K562 (cell line): ENCODE results near the gene C1orf116. TPM values are rescaled to one million over a fixed set of nuclear protein-coding genes. Genes with fewer than 3 reads are reported as not detected.

Source experiments
- ARNT ChIP-seq, 2 experiments: fragments of 450-650 bp; IDR thresholded peaks; 2 replicates each; pipeline ENCODE4 v1.6.1; 2016; ENCODE audit warnings: mild to moderate bottlenecking in 1 of 2
- DMBX1 ChIP-seq: fragments of 250-450 bp; sonication (Bioruptor Pico); IDR thresholded peaks from 2 replicates; pipeline ENCODE4 v1.8.0; 2022; ENCODE audit warnings: inconsistent platforms, mild to moderate bottlenecking, moderate library complexity, borderline replicate concordance
- FIP1L1 ChIP-seq: fragments of 200-400 bp; formaldehyde crosslinking; IDR thresholded peaks from 2 replicates; pipeline ENCODE4 v1.6.1; 2018; ENCODE audit warnings: mild to moderate bottlenecking, low read depth, low read length; ENCODE audit not compliant: poor library complexity, severe bottlenecking
- FOXA1 ChIP-seq: fragments of 450-650 bp; IDR thresholded peaks from 2 replicates; pipeline ENCODE4 v1.6.1; 2016; ENCODE audit warnings: mild to moderate bottlenecking, borderline replicate concordance
- FOXO4 ChIP-seq: fragments of 450-650 bp; formaldehyde crosslinking; IDR thresholded peaks from 2 replicates; pipeline ENCODE4 v1.4.0; 2020; ENCODE audit warnings: mild to moderate bottlenecking, moderate library complexity
- FOXP1 ChIP-seq: sonication (generic); formaldehyde crosslinking; IDR thresholded peaks from 2 replicates; pipeline ENCODE4 v1.8.0; 2022; ENCODE audit warnings: mild to moderate bottlenecking, missing genetic modification reagents
- HCFC1 ChIP-seq: IDR thresholded peaks from 2 replicates; pipeline ENCODE4 v1.6.1; 2012; ENCODE audit warnings: low read depth, low read length, improper control_type of control experiment
- MBD1 ChIP-seq: fragments of 250-450 bp; sonication (Bioruptor Pico); IDR thresholded peaks from 2 replicates; pipeline ENCODE4 v1.8.0; 2022; ENCODE audit warnings: inconsistent platforms
- MCM5 ChIP-seq: fragments of 450-650 bp; IDR thresholded peaks from 2 replicates; pipeline ENCODE4 v1.6.1; 2016; ENCODE audit warnings: low read depth
- MYNN ChIP-seq, 2 experiments: sonication (generic); formaldehyde crosslinking in 1 of 2; IDR thresholded peaks; 2 replicates each; pipeline versions ENCODE4 v1.5.0 to v1.6.1; 2016 to 2020; ENCODE audit warnings: antibody characterized with exemption in 1 of 2, missing genetic modification reagents in 1 of 2
- NFE2 ChIP-seq: IDR thresholded peaks from 2 replicates; pipeline ENCODE4 v1.6.1; 2014; ENCODE audit warnings: antibody characterized with exemption, low read depth
- POLR2A ChIP-seq: fragments of 450-650 bp; conservative IDR thresholded peaks from 2 replicates; pipeline ENCODE4 v1.6.1; 2016
- RAD21 ChIP-seq, 2 experiments: fragments of 250-450 bp in 1 of 2; fragments of 450-650 bp in 1 of 2; sonication (Bioruptor Pico) in 1 of 2; formaldehyde crosslinking in 1 of 2; IDR thresholded peaks in 1 of 2; conservative IDR thresholded peaks in 1 of 2; 2 replicates each; pipeline versions ENCODE4 v1.4.0 to v1.8.0; 2020 to 2022; ENCODE audit warnings: mild to moderate bottlenecking in 2 of 2, moderate library complexity in 1 of 2
- SMARCB1 ChIP-seq: IDR thresholded peaks from 2 replicates; pipeline ENCODE4 v1.6.1; 2011; ENCODE audit warnings: improper control_type of control experiment, low read depth; ENCODE audit not compliant: insufficient read length
- SMARCC2 ChIP-seq: fragments of 450-650 bp; IDR thresholded peaks from 2 replicates; pipeline ENCODE4 v1.6.1; 2017; ENCODE audit warnings: antibody characterized with exemption, moderate library complexity, mild to moderate bottlenecking, low read depth
- SNAPC5 ChIP-seq: fragments of 250-450 bp; sonication (Bioruptor Pico); IDR thresholded peaks from 2 replicates; pipeline ENCODE4 v1.8.0; 2021; ENCODE audit warnings: moderate library complexity, mild to moderate bottlenecking, inconsistent platforms
- ZBTB11 ChIP-seq, 3 experiments: fragments of 200-800 bp in 1 of 3; fragments of 250-450 bp in 1 of 3; fragments of 450-650 bp in 1 of 3; sonication (Bioruptor Pico) in 1 of 3; sonication (Bioruptor generic) in 1 of 3; formaldehyde crosslinking in 1 of 3; IDR thresholded peaks; 2 replicates each; pipeline versions ENCODE4 v1.6.1 to v1.8.0; 2016 to 2022; ENCODE audit warnings: mild to moderate bottlenecking in 2 of 3, missing genetic modification characterization in 2 of 3, missing compliant biosample characterization in 1 of 3, moderate library complexity in 1 of 3
- ZNF133 ChIP-seq: fragments of 250-450 bp; sonication (Bioruptor Pico); IDR thresholded peaks from 2 replicates; pipeline ENCODE4 v1.4.0; 2020; ENCODE audit warnings: mild to moderate bottlenecking
- ZNF740 ChIP-seq, 3 experiments: fragments of 200-800 bp in 1 of 3; sonication (Bioruptor generic) in 1 of 3; sonication (generic) in 1 of 3; formaldehyde crosslinking in 1 of 3; IDR thresholded peaks; 2 replicates each; pipeline versions ENCODE4 v1.6.1 to v1.8.0; 2016 to 2022; ENCODE audit warnings: mild to moderate bottlenecking in 2 of 3, missing compliant biosample characterization in 2 of 3, missing genetic modification characterization in 2 of 3, missing genetic modification reagents in 1 of 3
- ZNF764 ChIP-seq: fragments of 250-450 bp; sonication (Bioruptor Pico); IDR thresholded peaks from 2 replicates; pipeline ENCODE4 v1.4.0; 2020; ENCODE audit warnings: low read depth, mild to moderate bottlenecking, moderate library complexity
- polyA plus RNA-seq, 8 experiments: library from polyadenylated mRNA; depleted of rRNA in 4 of 8; stranded (reverse) in 5 of 8; unstranded in 3 of 8; fragments of >200 nt; fragmentation: Nextera tagmentation in 2 of 8; fragmentation: Illumina TruSeq in 1 of 8; extraction: Ambion mirVana in 2 of 8; extraction: Trizol in 1 of 8; gene quantifications; 2 replicates each; pipeline versions ENCODE4 v1.2.1 to v1.2.3, GENCODE V29; 2011 to 2014; ENCODE audit warnings: inconsistent platforms in 1 of 8, missing spikeins in 1 of 8
- total RNA-seq, 7 experiments: library from RNA; depleted of rRNA in 6 of 7; stranded (reverse); fragments of >200 nt in 6 of 7; fragmentation: Illumina TruSeq in 2 of 7; extraction: Trizol in 2 of 7; gene quantifications; 2 replicates each; pipeline versions ENCODE4 v1.2.1 to v1.2.3, GENCODE V29; 2011 to 2021; ENCODE audit warnings: low replicate concordance in 1 of 7

C1orf116 gene
- total and polyA plus RNA-seq, 9 of the 15 experiments (the other 6 are each of a cell fraction or from before 2014, with no cell fraction given) = 0.62 to 3.0 (median 0.95) TPM

- peak; percentile 75 for TF ChIP-seq ZNF740 (CRISPR knock-in tag; IDR thresholded peaks at IDR 0.05)
- peak in 1 of 2 experiments; percentile 48; a peak in 1 of 4 replicates for TF ChIP-seq ZNF740 (tag; IDR thresholded peaks at IDR 0.05)
- no peak for TF ChIP-seq NFE2
- TF ChIP-seq ZNF764 = no peak
- TF ChIP-seq FOXA1 = no peak
- no peak for TF ChIP-seq ARNT (IDR thresholded peaks at IDR 0.05)
- no peak for TF ChIP-seq FOXO4 (CRISPR knock-in tag)
- no peak; the same call in 1 of the 2 replicates for TF ChIP-seq SMARCC2
- TF ChIP-seq ZBTB11 (CRISPR knock-in tag; IDR thresholded peaks at IDR 0.05) = no peak
- peak; percentile 84 for TF ChIP-seq FOXP1
- TF ChIP-seq POLR2A = peak; percentile 94
- TF ChIP-seq MBD1 (CRISPR knock-in tag) = no peak
- no peak for TF ChIP-seq SMARCB1
- TF ChIP-seq HCFC1 = peak; percentile 46
- TF ChIP-seq DMBX1 = no peak
- TF ChIP-seq FIP1L1 = no peak
- no peak for TF ChIP-seq ZNF133 (CRISPR knock-in tag)
- TF ChIP-seq MYNN (IDR thresholded peaks at IDR 0.05) = no peak
- TF ChIP-seq MYNN (CRISPR knock-in tag; IDR thresholded peaks at IDR 0.05) = no peak
- TF ChIP-seq SNAPC5 (CRISPR knock-in tag) = no peak
- TF ChIP-seq RAD21 (CRISPR knock-in tag; conservative IDR thresholded peaks at IDR 0.05 in 1 of 2, IDR thresholded peaks at IDR 0.05 in 1 of 2) = no peak
- no peak for TF ChIP-seq MCM5
Measured at GRCh38 chr1:207050480-207051190, 18.1 kb upstream of the C1orf116 start (continued).
